GM21786 (cell line): Measurements from ENCODE around the gene TNS3.

Source experiments
- ATAC-seq: cut with Tn5 transposase; IDR thresholded peaks from one replicate; pipeline ENCODE4 v1.9.1; 2021; ENCODE audit not compliant: unreplicated experiment

Gene TNS3

GRCh38 chr7:47414342-47415317, 167.3 kb downstream of the TNS3 start:
- ATAC-seq: no peak

- ATAC-seq: no peak
These were observed 168.2 kb downstream of the TNS3 start for GRCh38 chr7:47413526-47414341.

GRCh38 chr7:47411901-47412300, 170.0 kb downstream of the TNS3 start:
- no peak for ATAC-seq

- ATAC-seq: no peak
These were observed 170.5 kb downstream of the TNS3 start for GRCh38 chr7:47411281-47411869.

- ATAC-seq: no peak
These were observed 173.2 kb downstream of the TNS3 start for GRCh38 chr7:47408675-47409074.

GRCh38 chr7:47407821-47408674, 173.9 kb downstream of the TNS3 start:
- no peak for ATAC-seq

- no peak for ATAC-seq
These were observed 174.8 kb downstream of the TNS3 start for GRCh38 chr7:47407136-47407535.

GRCh38 chr7:47406801-47407129, 175.1 kb downstream of the TNS3 start:
- no peak for ATAC-seq

DNA sequence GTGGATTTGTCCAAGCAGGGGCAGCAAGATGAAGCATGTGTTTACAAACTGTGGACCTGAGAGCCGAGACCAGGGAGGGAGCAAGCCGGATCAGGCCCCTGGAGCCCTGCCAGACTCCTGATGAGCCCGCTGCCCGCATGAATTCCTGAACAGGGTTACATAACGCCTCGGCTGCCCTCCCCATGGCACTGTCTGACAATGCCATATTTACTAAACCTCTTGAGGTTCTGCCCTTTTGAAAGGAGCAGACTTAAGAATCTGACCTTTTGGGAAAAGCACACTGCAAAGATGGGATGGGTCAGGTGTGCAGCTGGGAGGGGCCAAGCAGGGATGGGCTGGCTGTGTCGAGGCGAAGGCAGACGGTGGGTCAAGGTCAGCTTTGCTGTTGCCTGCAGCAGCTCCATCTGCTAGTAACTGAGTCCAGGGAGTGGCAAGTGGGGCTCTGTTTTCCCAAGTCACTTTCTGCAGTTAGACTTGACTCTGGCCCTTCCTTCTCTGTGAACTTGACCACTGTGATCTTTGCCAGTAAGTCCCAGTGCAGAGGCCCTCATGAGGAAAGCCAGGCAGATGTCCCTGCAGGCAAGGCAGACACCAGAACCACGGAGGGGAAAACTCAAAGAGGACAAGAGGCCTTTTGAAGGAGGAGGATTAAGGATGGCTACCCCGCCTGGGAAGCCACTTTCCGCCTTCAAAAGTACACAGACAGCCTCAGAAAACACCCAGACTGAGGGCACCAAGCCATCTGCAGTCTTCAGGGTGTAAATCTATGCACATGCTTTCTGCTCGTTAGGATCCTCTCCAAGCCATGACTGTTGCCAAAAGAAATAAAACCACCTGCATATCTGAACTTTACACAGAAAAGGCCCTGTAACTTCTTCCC, 175.8 kb downstream of the TNS3 start:
- ATAC-seq: no peak

- ATAC-seq: no peak
These were observed 176.5 kb downstream of the TNS3 start for GRCh38 chr7:47405286-47405904.

DNA sequence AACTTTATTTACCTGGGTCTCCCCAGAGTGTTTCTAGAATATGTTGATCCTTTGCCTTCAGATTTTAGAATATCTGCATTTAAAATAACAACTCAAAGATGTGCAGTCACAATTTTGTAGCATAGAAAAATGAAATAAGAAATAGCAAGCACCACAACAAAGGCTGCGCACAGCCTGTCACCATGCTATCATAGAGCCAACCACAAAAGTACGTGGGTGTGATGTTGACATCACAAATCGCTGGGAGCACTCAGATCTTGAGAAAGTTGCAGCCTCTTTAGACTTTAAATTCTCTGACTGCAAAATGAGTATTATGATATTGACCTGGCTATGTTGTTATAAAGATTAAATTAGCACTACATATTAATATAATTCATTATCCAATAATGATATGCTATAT, 177.9 kb downstream of the TNS3 start:
- no peak for ATAC-seq

DNA sequence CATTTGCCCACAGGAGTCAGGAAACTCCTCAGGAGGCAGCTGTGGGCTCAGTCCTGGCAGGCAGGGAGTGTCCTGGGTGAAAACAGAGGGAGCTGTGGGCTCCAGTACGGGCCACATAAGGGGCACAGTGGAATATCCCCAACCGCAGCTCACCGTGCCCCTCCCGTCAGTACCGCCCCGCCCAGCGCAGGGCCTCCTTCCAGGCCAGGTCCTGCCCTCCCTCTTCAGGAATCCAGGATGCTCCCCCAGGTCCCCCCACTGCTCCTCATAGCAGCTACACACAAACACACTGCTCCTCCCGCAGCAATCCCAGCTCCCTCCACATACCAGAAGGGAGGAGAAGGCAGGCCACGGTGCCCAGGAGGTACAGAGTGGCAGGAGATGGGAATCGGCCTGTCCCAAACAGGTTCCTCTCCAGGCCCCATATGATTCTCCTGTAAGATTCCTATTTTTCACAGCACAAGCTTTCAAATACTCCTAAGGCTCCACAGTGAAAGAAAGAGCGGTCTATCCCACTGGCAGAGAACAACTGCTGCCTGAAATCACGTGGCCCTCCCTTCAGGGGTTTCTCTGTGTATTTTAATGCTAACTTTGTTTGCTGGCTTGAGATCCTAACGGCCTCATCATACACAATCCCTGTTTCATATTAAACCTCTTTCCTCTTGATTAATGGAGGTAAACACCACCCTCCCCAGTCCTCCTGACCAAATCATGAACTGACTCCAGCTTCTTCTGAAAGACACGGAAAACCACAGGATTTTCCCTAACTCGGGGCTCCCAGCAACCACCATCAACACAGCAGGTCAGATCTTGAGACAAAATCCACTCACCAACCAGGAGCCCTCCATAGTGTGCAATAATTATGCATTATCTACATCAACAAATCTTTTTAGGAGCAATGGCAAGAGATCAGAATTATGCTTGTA, 178.7 kb downstream of the TNS3 start:
- ATAC-seq: no peak

- no peak for ATAC-seq
These were observed 180.0 kb downstream of the TNS3 start for GRCh38 chr7:47401611-47402570.

DNA sequence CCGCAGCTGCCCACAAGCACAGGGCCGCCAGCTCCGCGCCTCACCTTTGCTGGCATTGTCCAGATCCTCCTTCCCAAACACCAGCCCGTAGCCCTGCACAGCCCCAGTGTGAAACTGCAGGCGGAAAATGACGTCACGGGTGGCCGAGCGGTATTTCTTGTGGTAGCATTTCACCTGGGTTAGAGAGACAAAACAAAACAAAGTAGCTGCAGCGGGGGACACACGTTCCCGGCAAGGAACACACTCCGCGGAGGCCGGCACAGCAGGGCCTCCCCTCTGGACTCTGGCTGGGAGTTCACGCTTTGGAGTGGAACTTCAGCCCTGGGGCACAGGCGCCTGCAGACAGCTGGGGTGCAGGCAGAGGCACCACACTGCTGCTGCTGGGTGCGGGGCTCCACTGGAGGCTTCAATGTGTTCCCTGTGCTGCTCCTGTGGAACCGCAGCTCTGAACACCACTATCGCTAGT, 181.1 kb downstream of the TNS3 start:
- no peak for ATAC-seq

- ATAC-seq: no peak
These were observed 181.9 kb downstream of the TNS3 start for GRCh38 chr7:47400001-47400400.

DNA sequence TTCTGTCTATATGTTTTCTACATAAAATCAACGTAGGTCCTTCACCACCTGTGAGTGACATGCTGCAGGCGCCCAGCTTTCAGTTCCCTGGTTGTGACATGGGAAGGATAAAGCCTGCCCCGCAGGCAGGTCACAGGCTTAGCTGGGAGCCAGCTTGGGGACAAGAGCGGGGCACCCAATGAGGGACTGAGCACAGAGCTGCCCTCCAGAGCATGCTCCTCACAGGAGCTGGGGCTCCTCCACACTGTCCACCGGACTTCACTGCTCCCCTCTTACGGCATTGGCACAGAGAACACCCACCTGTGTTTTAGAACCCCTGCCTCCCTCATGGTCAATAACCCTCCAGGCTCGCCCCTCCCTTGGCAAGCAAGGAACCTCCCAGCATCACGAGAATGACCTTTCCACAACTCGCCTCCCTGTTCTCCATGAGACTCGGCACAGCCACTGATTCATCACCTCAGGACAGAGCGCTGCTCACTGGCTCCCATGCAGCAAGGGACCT, 187.1 kb downstream of the TNS3 start:
- no peak for ATAC-seq

- ATAC-seq: no peak
These were observed 187.7 kb downstream of the TNS3 start for GRCh38 chr7:47394216-47394615.
